Ovary (tissue), 3 donors: ENCODE measurements around the gene OR4K13.

ENCODE experiments used
- EP300 ChIP-seq: sonication (generic); formaldehyde crosslinking; IDR thresholded peaks from one replicate; pipeline ENCODE4 v1.6.1; 2017; ENCODE audit warnings: antibody characterized with exemption
- POLR2A ChIP-seq: fragments of 450-650 bp; IDR thresholded peaks from one replicate; pipeline ENCODE4 v1.6.1; 2017; ENCODE audit warnings: antibody characterized with exemption, mild to moderate bottlenecking, moderate library complexity
- TF ChIP-seq, protein P1 (sequence below), 3 donors: fragments of 450-650 bp in 2 of 3; fragments of 200-600 bp in 1 of 3; IDR thresholded peaks; one replicate each; pipeline versions ENCODE4 v1.5.1 to v1.8.0; 2016 to 2022; ENCODE audit warnings: antibody characterized with exemption in 3 of 3, mild to moderate bottlenecking in 1 of 3
- donor health status: DM: no; HTN: no; CAD: no.

DNA sequence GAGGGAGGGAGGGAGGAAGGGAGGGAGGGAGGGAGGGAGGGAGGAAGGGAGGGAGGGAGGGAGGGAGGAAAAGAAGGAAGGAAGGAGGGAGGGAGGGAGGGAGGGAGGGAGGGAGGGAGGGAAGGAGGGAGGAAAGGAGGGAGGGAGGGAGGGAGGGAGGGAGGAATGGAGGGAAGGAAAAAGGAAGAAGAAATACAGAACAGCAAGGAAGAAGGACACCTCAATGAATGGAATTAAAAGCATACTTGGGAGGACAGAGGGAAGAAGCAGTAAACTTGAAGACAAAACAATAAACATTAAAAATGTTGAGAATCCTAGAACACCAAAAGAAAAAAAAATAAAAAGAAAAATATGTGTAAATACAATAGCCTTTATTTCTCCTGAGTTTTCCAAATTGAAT lies 27.7 kb downstream of the OR4K13 start:
- TF ChIP-seq, protein P1, sequence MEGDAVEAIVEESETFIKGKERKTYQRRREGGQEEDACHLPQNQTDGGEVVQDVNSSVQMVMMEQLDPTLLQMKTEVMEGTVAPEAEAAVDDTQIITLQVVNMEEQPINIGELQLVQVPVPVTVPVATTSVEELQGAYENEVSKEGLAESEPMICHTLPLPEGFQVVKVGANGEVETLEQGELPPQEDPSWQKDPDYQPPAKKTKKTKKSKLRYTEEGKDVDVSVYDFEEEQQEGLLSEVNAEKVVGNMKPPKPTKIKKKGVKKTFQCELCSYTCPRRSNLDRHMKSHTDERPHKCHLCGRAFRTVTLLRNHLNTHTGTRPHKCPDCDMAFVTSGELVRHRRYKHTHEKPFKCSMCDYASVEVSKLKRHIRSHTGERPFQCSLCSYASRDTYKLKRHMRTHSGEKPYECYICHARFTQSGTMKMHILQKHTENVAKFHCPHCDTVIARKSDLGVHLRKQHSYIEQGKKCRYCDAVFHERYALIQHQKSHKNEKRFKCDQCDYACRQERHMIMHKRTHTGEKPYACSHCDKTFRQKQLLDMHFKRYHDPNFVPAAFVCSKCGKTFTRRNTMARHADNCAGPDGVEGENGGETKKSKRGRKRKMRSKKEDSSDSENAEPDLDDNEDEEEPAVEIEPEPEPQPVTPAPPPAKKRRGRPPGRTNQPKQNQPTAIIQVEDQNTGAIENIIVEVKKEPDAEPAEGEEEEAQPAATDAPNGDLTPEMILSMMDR (IDR thresholded peaks at IDR 0.05), result no peak
- no peak for TF ChIP-seq POLR2A
- no peak for TF ChIP-seq EP300
